ENCODE measurements around the gene VSTM4. TPM values are rescaled to one million over a fixed set of nuclear protein-coding genes. Genes with fewer than 3 reads are reported as not detected.

The VSTM4 gene
- total and polyA plus RNA-seq, 9 of the 15 experiments (the other 6 are each of a cell fraction or from before 2014, with no cell fraction given), result 1.0 to 7.9 (median 3.0) TPM

- TF ChIP-seq ARID3A (IDR thresholded peaks at IDR 0.05; ENCODE audit: borderline replicate concordance, low read depth, low read length) (no peak), FOSL1 (tag; conservative IDR thresholded peaks at IDR 0.05) (no peak), E2F4 (CRISPR knock-in tag; IDR thresholded peaks at IDR 0.05; ENCODE audit: low read depth) (no peak), SREBF2 (CRISPR knock-in tag; IDR thresholded peaks at IDR 0.05) (no peak), CEBPB (tag; IDR thresholded peaks at IDR 0.05) (peak; percentile 49; the same call in 1 of the 2 replicates), ZNF511 (CRISPR knock-in tag; IDR thresholded peaks at IDR 0.05) (no peak), ZNF431 (CRISPR knock-in tag; IDR thresholded peaks at IDR 0.05) (no peak), CEBPG (CRISPR knock-in tag; IDR thresholded peaks at IDR 0.05) (no peak), CEBPG (tag; conservative IDR thresholded peaks at IDR 0.05 in 1 of 2, IDR thresholded peaks at IDR 0.05 in 1 of 2) (0 out of 4 replicates have a peak, but pooled peaks of 1 of the 2 experiments have one; percentile 21), MAFF (IDR thresholded peaks at IDR 0.05; ENCODE audit: low read length) (no peak), MCM3 (IDR thresholded peaks at IDR 0.05) (no peak), MCM5 (IDR thresholded peaks at IDR 0.05; ENCODE audit: low read depth) (no peak), ETV6 (IDR thresholded peaks at IDR 0.05; ENCODE audit: borderline replicate concordance in 1 of 2, low read depth in 2 of 2, low read length in 1 of 2) (no peak), ETV6 (CRISPR knock-in tag; IDR thresholded peaks at IDR 0.05; ENCODE audit: borderline replicate concordance) (no peak), MEIS2 (IDR thresholded peaks at IDR 0.05; ENCODE audit: partially characterized antibody) (no peak), IRF1 (CRISPR knock-in tag; IDR thresholded peaks at IDR 0.05; ENCODE audit: borderline replicate concordance) (no peak), CAMTA2 (CRISPR knock-in tag; conservative IDR thresholded peaks at IDR 0.05) (no peak), WHSC1 (IDR thresholded peaks at IDR 0.05; ENCODE audit: low read length) (no peak), IRF9 (tag; IDR thresholded peaks at IDR 0.05) (no peak), ZBTB5 (IDR thresholded peaks at IDR 0.05) (no peak), ZNF75A (CRISPR knock-in tag; IDR thresholded peaks at IDR 0.05) (no peak)
Observed at GRCh38 chr10:48976196-48976595, 139.1 kb downstream of the VSTM4 start (continued).
